Measurements from ENCODE around the gene SMARCAL1. TPM values are rescaled to one million over a fixed set of nuclear protein-coding genes. Genes with fewer than 3 reads are reported as not detected.

The SMARCAL1 gene
- polyA plus RNA-seq, 1 donor from 2014 or later = 7.5 TPM

GRCh38 chr2:216469661-216470060, 57.4 kb downstream of the SMARCAL1 start:
- Histone ChIP-seq H4K20me1 (ENCODE audit: insufficient read depth) (no peaks in the 10 kb centered on the region), H2AFZ (ENCODE audit: low read depth, low read length) (no peak overlapping the region), H3K36me3 (ENCODE audit: insufficient read depth, low read length) (peaks cover 4% of the 10 kb centered on the region), H3K27ac (ENCODE audit: low read length) (no peak overlapping the region), H3K79me2 (replicated peaks; ENCODE audit: insufficient read depth, low read length) (no peaks in the 10 kb centered on the region), H3K9me2 (ENCODE audit: insufficient read depth, low read length) (no peaks in the 10 kb centered on the region), H3K9ac (ENCODE audit: low read length) (no peak overlapping the region), H3F3A (ENCODE audit: insufficient read depth, low read length, poor library complexity, severe bottlenecking) (no peaks in the 10 kb centered on the region), H3K4me2 (ENCODE audit: low read length) (no peak overlapping the region), H3K27me3 (ENCODE audit: insufficient read depth, low read depth, low read length) (no peaks in the 10 kb centered on the region), H3K9me3 (ENCODE audit: low read length) (no peaks in the 10 kb centered on the region), H3K4me3 (ENCODE audit: low read length) (no peak overlapping the region)
- no peak for TF ChIP-seq REST (IDR thresholded peaks at IDR 0.05; ENCODE audit: borderline replicate concordance)
- no peak for TF ChIP-seq RAD21 (conservative IDR thresholded peaks at IDR 0.05)
- TF ChIP-seq POLR2AphosphoS5 (IDR thresholded peaks at IDR 0.05) = no peak
- no peak for TF ChIP-seq EP300 (conservative IDR thresholded peaks at IDR 0.05; ENCODE audit: poor library complexity, severe bottlenecking)
- TF ChIP-seq TAF1 (IDR thresholded peaks at IDR 0.05; ENCODE audit: low read depth) = no peak
- TF ChIP-seq MXI1 (conservative IDR thresholded peaks at IDR 0.05; ENCODE audit: poor library complexity, severe bottlenecking) = no peak
- TF ChIP-seq, protein P1, sequence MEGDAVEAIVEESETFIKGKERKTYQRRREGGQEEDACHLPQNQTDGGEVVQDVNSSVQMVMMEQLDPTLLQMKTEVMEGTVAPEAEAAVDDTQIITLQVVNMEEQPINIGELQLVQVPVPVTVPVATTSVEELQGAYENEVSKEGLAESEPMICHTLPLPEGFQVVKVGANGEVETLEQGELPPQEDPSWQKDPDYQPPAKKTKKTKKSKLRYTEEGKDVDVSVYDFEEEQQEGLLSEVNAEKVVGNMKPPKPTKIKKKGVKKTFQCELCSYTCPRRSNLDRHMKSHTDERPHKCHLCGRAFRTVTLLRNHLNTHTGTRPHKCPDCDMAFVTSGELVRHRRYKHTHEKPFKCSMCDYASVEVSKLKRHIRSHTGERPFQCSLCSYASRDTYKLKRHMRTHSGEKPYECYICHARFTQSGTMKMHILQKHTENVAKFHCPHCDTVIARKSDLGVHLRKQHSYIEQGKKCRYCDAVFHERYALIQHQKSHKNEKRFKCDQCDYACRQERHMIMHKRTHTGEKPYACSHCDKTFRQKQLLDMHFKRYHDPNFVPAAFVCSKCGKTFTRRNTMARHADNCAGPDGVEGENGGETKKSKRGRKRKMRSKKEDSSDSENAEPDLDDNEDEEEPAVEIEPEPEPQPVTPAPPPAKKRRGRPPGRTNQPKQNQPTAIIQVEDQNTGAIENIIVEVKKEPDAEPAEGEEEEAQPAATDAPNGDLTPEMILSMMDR (IDR thresholded peaks at IDR 0.05; ENCODE audit: poor library complexity, severe bottlenecking) = no peak
- no peak for TF ChIP-seq SMC3 (conservative IDR thresholded peaks at IDR 0.05; ENCODE audit: poor library complexity)
- no peak for TF ChIP-seq EZH2 (IDR thresholded peaks at IDR 0.05; ENCODE audit: borderline replicate concordance, insufficient read depth, low read length, poor library complexity, severe bottlenecking)

DNA sequence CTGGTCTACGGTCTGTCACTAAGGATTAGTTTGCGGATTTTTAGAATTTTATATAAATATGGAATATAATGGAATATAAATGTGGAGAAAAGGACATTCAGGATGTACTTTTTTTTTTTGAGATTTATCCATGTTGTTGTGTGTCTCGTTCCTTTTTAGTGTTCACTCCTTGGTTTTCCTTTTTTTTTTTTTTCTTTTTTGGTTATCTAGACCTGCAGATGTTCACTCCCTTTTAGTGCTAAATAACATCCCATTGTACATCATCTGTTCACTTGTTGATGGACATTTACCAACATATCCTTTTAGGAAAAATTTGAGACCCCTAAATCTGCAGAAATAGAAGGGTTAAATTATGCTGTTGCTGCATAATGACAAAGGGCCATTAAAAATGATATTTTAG, 60.9 kb downstream of the SMARCAL1 start:
- no peaks in the 10 kb centered on the region for H3F3A ChIP-seq (ENCODE audit: insufficient read depth, low read length, poor library complexity, severe bottlenecking)
- no peaks in the 10 kb centered on the region for H3K9me2 ChIP-seq (ENCODE audit: insufficient read depth, low read length)
- no peak overlapping the region for H2AFZ ChIP-seq (ENCODE audit: low read depth, low read length)
- H3K27ac ChIP-seq (ENCODE audit: low read length) = no peak overlapping the region
- no peak overlapping the region for H3K4me3 ChIP-seq (ENCODE audit: low read length)
- no peak for TF ChIP-seq EP300 (conservative IDR thresholded peaks at IDR 0.05; ENCODE audit: poor library complexity, severe bottlenecking)
- TF ChIP-seq SMC3 (conservative IDR thresholded peaks at IDR 0.05; ENCODE audit: poor library complexity) = no peak
- TF ChIP-seq POLR2AphosphoS5 (IDR thresholded peaks at IDR 0.05) = no peak
- TF ChIP-seq, protein P1 (IDR thresholded peaks at IDR 0.05; ENCODE audit: poor library complexity, severe bottlenecking) = no peak
- TF ChIP-seq RAD21 (conservative IDR thresholded peaks at IDR 0.05) = no peak
- no peak for TF ChIP-seq REST (IDR thresholded peaks at IDR 0.05; ENCODE audit: borderline replicate concordance)
- TF ChIP-seq EZH2 (IDR thresholded peaks at IDR 0.05; ENCODE audit: borderline replicate concordance, insufficient read depth, low read length, poor library complexity, severe bottlenecking) = no peak
- no peak for TF ChIP-seq TAF1 (IDR thresholded peaks at IDR 0.05; ENCODE audit: low read depth)
- TF ChIP-seq MXI1 (conservative IDR thresholded peaks at IDR 0.05; ENCODE audit: poor library complexity, severe bottlenecking) = no peak
- H3K9ac ChIP-seq (ENCODE audit: low read length) = no peak overlapping the region
- H3K4me2 ChIP-seq (ENCODE audit: low read length) = no peak overlapping the region
- H3K36me3 ChIP-seq (ENCODE audit: insufficient read depth, low read length) = peaks cover 4% of the 10 kb centered on the region
- H3K27me3 ChIP-seq (ENCODE audit: insufficient read depth, low read depth, low read length) = no peaks in the 10 kb centered on the region
- H4K20me1 ChIP-seq (ENCODE audit: insufficient read depth) = no peaks in the 10 kb centered on the region
- no peaks in the 10 kb centered on the region for H3K9me3 ChIP-seq (ENCODE audit: low read length)
- no peaks in the 10 kb centered on the region for H3K79me2 ChIP-seq (replicated peaks; ENCODE audit: insufficient read depth, low read length)

Data from neural cell (in vitro differentiated cells).